Umbilical cord (tissue), 2 donors: Measurements from ENCODE around the gene TSR3. TPM values are rescaled to one million over a fixed set of nuclear protein-coding genes. Genes with fewer than 3 reads are reported as not detected.
"Not testable (repeated sequence)": the region's sequence is repeated elsewhere in the genome, so short reads cannot be mapped to it uniquely, and the experiment has no call there.

Experiments
- DNase-seq: peaks from one replicate; pipeline ENCODE4 v3.0.0-alpha.2; 2015; ENCODE audit warnings: low spot score
- total RNA-seq: library from RNA; depleted of rRNA; stranded (reverse); fragments of >200 nt; gene quantifications from one replicate; pipeline ENCODE4 v1.2.3, GENCODE V29; 2014; ENCODE audit warnings: low replicate concordance; ENCODE audit not compliant: insufficient read depth

TSR3 gene
- total RNA-seq, 1 donor from 2014 or later = 55.6 TPM

GRCh38 chr16:1338855-1339675 is 12.6 kb downstream of the TSR3 start:
- no peak for DNase-seq

GRCh38 chr16:1338119-1338730 is 13.5 kb downstream of the TSR3 start:
- DNase-seq = no peak

- no peak for DNase-seq
Measured at GRCh38 chr16:1337486-1337885, 14.2 kb downstream of the TSR3 start.

GRCh38 chr16:1336619-1337018 is 15.1 kb downstream of the TSR3 start:
- no peak for DNase-seq

- DNase-seq = no peak
Measured at GRCh38 chr16:1335996-1336395, 15.7 kb downstream of the TSR3 start.

GRCh38 chr16:1335211-1335971 is 16.3 kb downstream of the TSR3 start:
- DNase-seq = no peak

GRCh38 chr16:1334739-1335138 is 16.9 kb downstream of the TSR3 start:
- no peak for DNase-seq

- no peak for DNase-seq
Measured at GRCh38 chr16:1333854-1334700, 17.6 kb downstream of the TSR3 start.

- no peak for DNase-seq
Measured at GRCh38 chr16:1333149-1333812, 18.4 kb downstream of the TSR3 start, which contains the start of gene BAIAP3. TSS of gene BAIAP3 (plus strand) at chr16:1333645. CDS start at chr16:1338550, 4,905 bp downstream.

GRCh38 chr16:1332618-1333148 is 19.0 kb downstream of the TSR3 start:
- DNase-seq = no peak

GRCh38 chr16:1331712-1332617 is 19.7 kb downstream of the TSR3 start:
- peak; percentile 74 for DNase-seq

- no peak for DNase-seq
Measured at GRCh38 chr16:1330931-1331711, 20.6 kb downstream of the TSR3 start.

GRCh38 chr16:1330260-1330914 is 21.3 kb downstream of the TSR3 start:
- DNase-seq = no peak

GRCh38 chr16:1328961-1329360 is 22.7 kb downstream of the TSR3 start:
- DNase-seq = not testable (repeated sequence)

- not testable (repeated sequence) for DNase-seq
Measured at GRCh38 chr16:1328136-1328535, 23.5 kb downstream of the TSR3 start.

- no peak for DNase-seq
Measured at GRCh38 chr16:1327619-1327947, 24.1 kb downstream of the TSR3 start.

GRCh38 chr16:1326946-1327618 is 24.6 kb downstream of the TSR3 start:
- no peak for DNase-seq

- no peak for DNase-seq
Measured at GRCh38 chr16:1326391-1326790, 25.3 kb downstream of the TSR3 start.
